Thyroid gland (tissue), 4 donors: ENCODE measurements around the gene UBAC1.

ENCODE experiments used
- POLR2A ChIP-seq, 2 donors: fragments of 450-650 bp; IDR thresholded peaks; one replicate each; pipeline ENCODE4 v1.6.1; 2017; ENCODE audit warnings: antibody characterized with exemption in 2 of 2, mild to moderate bottlenecking in 2 of 2, moderate library complexity in 1 of 2
- TF ChIP-seq, protein P1 (sequence below), 6 experiments: fragments of 200-600 bp in 3 of 6; fragments of 450-650 bp in 3 of 6; sonication (generic) in 3 of 6; IDR thresholded peaks; one replicate each; pipeline ENCODE4 v1.5.1; 2016 to 2019; ENCODE audit warnings: antibody characterized with exemption in 6 of 6, mild to moderate bottlenecking in 2 of 6, inconsistent platforms in 1 of 6, moderate library complexity in 1 of 6

GRCh38 chr9:135891027-135891631 lies 70.0 kb downstream of the UBAC1 start:
- TF ChIP-seq, protein P1, sequence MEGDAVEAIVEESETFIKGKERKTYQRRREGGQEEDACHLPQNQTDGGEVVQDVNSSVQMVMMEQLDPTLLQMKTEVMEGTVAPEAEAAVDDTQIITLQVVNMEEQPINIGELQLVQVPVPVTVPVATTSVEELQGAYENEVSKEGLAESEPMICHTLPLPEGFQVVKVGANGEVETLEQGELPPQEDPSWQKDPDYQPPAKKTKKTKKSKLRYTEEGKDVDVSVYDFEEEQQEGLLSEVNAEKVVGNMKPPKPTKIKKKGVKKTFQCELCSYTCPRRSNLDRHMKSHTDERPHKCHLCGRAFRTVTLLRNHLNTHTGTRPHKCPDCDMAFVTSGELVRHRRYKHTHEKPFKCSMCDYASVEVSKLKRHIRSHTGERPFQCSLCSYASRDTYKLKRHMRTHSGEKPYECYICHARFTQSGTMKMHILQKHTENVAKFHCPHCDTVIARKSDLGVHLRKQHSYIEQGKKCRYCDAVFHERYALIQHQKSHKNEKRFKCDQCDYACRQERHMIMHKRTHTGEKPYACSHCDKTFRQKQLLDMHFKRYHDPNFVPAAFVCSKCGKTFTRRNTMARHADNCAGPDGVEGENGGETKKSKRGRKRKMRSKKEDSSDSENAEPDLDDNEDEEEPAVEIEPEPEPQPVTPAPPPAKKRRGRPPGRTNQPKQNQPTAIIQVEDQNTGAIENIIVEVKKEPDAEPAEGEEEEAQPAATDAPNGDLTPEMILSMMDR (IDR thresholded peaks at IDR 0.05): no peak
- no peak for TF ChIP-seq POLR2A (IDR thresholded peaks at IDR 0.05)
